ENCODE measurements around the gene PLSCR1.

PLSCR1 gene, protein sequence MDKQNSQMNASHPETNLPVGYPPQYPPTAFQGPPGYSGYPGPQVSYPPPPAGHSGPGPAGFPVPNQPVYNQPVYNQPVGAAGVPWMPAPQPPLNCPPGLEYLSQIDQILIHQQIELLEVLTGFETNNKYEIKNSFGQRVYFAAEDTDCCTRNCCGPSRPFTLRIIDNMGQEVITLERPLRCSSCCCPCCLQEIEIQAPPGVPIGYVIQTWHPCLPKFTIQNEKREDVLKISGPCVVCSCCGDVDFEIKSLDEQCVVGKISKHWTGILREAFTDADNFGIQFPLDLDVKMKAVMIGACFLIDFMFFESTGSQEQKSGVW

GRCh38 chr3:146544002-146544928 is at the start of gene PLSCR1:
PLSCR1 (minus strand) TSS chr3:146544607; CDS start chr3:146536552, 8,055 bp downstream.
- peak; percentile 98 for DNase-seq (ENCODE audit: low read depth)

DNA sequence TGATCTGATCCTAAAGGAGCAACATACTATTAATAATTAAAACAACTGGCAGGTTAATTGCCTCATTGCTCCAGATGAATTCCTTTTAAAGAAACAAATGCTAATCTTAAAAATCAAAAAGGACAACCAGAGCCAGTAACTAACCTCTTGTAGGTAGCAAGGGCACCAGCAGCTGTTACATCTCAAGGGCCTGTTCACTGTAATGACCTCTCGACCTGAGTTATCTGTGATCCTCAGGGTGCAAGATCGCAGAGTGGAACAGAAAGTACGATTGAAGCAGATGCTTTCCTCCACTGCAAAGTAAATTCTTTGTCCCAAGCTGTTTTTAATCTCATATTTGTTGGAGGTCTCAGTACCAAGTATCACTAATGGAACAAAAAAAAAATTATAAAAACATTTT is 49.4 kb upstream of the PLSCR1 start:
- DNase-seq (ENCODE audit: low read depth) = no peak

- DNase-seq (ENCODE audit: low read depth) = peak; percentile 22
Measured at GRCh38 chr3:146590521-146590920, 46.1 kb upstream of the PLSCR1 start.

GRCh38 chr3:146589899-146590508 is 45.6 kb upstream of the PLSCR1 start:
- DNase-seq (ENCODE audit: low read depth) = peak; percentile 48

GRCh38 chr3:146585156-146585555 is 40.7 kb upstream of the PLSCR1 start:
- DNase-seq (ENCODE audit: low read depth) = no peak

- no peak for DNase-seq (ENCODE audit: low read depth)
Measured at GRCh38 chr3:146581951-146582467, 37.6 kb upstream of the PLSCR1 start.

DNA sequence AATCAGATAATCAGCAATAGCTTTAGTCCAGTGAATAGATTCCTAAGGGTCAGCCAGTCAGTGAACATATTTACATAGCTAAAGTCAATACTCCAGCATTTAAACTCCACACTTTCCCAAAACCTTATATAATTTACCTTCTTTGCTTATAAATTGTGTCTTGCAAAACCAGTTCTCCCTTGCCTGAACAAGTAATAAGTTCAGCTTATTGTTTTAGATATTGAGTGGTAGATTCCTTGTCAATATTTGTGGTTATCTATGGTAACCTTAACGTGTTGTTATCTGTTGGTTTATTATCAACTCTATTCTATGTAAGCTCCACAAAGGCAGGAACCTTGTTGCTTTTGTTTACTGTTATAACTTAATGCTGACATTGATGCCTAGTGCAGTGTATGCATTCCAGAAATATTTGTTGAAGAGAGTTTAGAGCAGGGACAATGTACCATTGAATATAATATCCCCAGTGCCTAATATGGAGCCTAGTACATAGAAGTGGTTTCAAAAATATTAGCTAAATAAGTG is 36.7 kb upstream of the PLSCR1 start:
- DNase-seq (ENCODE audit: low read depth) = no peak

DNA sequence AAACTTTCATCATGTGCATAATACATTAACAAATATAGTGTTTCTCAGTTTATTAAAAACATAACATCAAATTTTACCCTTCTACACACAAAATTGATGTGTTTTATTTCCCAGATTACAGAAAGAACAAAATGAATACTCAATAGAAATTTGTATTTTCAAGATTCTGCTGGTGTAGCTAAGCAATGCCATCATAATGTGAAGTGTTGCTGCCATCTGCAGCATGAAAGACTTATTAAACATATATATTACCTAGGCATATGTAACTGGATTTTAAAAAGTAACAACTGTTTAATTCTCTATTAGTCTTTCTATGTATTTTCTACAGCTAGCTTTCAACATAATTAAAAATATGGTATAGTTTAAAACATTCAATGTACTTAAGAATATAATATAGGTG is 33.3 kb upstream of the PLSCR1 start:
- DNase-seq (ENCODE audit: low read depth) = peak; percentile 59

DNA sequence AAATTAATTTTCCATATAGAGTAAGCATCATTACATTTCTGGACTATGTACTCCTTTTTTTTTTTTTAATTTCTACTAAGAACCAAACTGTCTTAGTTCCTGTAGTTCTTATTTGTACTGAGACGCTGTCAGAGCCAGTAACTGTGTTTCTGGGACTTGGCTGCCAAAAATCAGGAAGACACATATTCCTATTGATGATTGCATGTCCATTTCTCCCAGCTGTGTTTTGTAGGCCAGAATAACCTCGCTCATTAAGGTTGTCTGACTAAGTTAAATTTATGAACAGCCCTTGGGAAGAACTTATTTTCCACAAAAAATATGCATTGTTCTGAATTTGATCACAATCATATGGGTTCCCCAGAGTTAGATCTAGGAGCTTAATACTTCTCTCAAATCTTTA is 31.2 kb upstream of the PLSCR1 start:
- no peak for DNase-seq (ENCODE audit: low read depth)

DNA sequence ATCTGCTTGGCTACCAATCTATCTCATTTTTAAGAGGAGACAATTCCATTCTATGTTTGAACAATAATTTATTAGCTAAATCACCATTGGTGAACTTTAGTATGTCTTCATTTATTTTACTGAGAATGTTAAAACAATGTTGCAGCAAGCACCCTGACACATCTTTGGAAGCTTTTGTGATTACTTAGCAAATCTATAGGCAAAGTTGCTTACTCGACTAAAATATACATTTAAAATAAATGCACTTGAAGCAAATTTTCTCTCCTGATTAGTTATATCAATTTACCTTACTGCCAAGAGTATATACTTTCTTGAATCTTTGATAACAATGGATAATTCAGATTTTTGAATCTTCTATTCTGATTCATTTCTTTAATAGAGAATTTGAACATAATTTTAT is 29.8 kb upstream of the PLSCR1 start:
- DNase-seq (ENCODE audit: low read depth) = no peak

- DNase-seq (ENCODE audit: low read depth) = no peak
Measured at GRCh38 chr3:146569314-146569713, 24.9 kb upstream of the PLSCR1 start.

DNA sequence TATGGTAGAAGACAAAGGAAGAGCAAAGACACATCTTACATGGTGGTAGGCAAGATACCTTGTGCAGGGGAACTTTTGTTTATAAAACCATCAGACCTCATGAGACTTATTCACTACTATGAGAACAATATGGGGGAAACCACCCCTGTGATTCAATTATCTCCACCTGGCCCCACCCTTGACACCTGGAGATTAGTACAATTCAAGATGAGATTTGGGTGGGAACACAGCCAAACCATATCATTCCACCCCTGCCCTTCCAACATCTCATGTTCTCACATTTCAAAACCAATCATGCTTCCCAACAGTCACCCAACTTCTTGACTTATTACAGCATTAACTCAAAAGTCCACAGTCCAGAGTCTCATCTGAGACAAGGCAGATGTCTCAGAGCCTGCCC is 21.7 kb upstream of the PLSCR1 start:
- no peak for DNase-seq (ENCODE audit: low read depth)

GRCh38 chr3:146561879-146562278 is 17.5 kb upstream of the PLSCR1 start:
- no peak for DNase-seq (ENCODE audit: low read depth)

GRCh38 chr3:146561463-146561862 is 17.1 kb upstream of the PLSCR1 start:
- no peak for DNase-seq (ENCODE audit: low read depth)

- no peak for DNase-seq (ENCODE audit: low read depth)
Measured at GRCh38 chr3:146560678-146561077, 16.3 kb upstream of the PLSCR1 start.

- no peak for DNase-seq (ENCODE audit: low read depth)
Measured at GRCh38 chr3:146559388-146559787, 15.0 kb upstream of the PLSCR1 start.

- DNase-seq (ENCODE audit: low read depth) = no peak
Measured at GRCh38 chr3:146558781-146559180, 14.4 kb upstream of the PLSCR1 start.

DNA sequence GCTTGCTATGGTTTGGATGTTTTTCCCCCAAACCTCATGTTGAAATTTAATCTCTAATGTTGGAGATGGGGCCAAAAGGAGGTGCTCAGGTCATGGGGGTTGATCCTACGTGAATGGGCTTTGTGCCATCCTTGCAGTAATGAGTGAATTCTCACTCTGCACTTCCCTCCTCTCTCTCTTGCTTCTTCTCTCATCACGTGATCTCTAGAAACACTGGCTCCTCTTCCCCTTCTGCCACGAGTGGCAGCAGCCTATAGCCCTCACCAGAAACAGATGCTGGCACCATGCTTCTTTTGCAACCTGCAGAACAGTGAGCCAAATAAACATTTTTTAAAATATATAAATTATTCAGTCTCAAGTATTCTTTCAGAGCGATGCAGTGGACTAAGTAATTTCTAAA is 13.3 kb upstream of the PLSCR1 start:
- DNase-seq (ENCODE audit: low read depth) = no peak

DNA sequence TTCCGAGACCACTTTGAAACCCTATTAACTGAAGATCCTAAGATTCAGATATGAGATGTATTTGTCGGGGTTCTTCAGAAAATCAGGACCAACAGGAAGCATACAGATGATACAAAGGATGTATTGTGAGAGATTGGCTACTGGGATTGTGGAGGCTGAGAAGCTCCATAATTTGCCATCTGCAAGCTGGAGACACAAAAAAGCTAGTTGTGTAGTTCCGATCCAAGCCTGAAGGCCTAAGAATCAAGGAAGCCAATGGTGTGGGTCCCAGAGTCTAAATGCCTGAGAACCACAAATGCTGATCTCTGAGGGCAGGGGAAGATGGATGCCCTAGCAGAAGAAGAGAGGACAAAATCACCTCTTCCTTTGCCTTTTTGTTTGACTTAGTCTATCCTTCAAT is 10.9 kb upstream of the PLSCR1 start:
- no peak for DNase-seq (ENCODE audit: low read depth)

GRCh38 chr3:146554151-146554760 is 9.8 kb upstream of the PLSCR1 start:
- DNase-seq (ENCODE audit: low read depth) = no peak

DNA sequence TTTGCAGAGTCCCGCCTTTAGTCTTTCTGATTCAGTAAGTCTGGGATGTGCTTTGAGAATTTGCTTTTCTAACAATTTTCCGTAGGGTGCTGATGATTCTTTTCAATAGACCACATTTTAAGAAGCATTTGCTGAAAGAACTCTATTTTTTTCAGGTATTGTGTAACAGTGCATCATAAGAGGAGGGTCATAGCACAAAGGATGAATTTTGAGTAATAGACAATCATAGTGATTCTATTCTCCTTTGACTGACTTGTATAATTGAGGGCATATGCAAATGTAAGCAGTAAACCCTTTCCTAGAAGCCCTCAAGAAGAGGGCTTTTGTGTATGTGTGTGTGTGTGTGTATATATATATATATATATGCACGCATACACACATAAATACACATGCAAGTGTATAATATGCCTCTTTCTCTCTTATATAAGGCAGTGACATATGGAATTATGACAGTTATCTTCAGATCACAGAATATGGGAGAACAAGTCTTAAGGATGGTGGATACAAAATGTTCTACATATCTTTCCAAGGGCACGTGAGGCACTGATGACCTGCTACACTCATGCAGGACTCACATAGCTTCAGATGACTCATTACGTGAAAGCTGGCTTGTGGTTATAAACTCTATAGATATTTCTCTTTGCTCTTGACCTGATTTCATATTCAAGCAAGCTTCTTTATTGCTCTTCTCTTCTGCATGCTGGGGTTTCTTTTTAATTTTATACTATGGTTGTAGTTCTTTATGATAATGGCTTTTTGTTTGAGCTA is 6.5 kb upstream of the PLSCR1 start:
- peak; percentile 74 for DNase-seq (ENCODE audit: low read depth)

All from fibroblast of gingiva (primary cell).